Suprapubic skin (tissue), 4 donors: ENCODE measurements around the gene ETS1. TPM values are rescaled to one million over a fixed set of nuclear protein-coding genes. Genes with fewer than 3 reads are reported as not detected.

Experiments
- DNase-seq, 2 donors: peaks; one replicate each; pipeline ENCODE4 v3.0.0-alpha.2; 2019; ENCODE audit warnings: low spot score in 2 of 2
- H3K27ac ChIP-seq: fragments of 200-600 bp; sonication (generic); one replicate; pipeline ENCODE4 v1.5.1; 2019
- H3K27me3 ChIP-seq: fragments of 200-600 bp; sonication (generic); one replicate; pipeline ENCODE4 v1.5.1; 2019
- H3K36me3 ChIP-seq: fragments of 200-600 bp; sonication (generic); one replicate; pipeline ENCODE4 v1.5.1; 2019
- H3K4me1 ChIP-seq: fragments of 200-600 bp; sonication (generic); one replicate; pipeline ENCODE4 v1.5.1; 2019
- H3K4me3 ChIP-seq: fragments of 200-600 bp; sonication (generic); one replicate; pipeline ENCODE4 v1.5.1; 2019; ENCODE audit warnings: mild to moderate bottlenecking
- H3K9me3 ChIP-seq: fragments of 200-600 bp; sonication (generic); one replicate; pipeline ENCODE4 v1.5.1; 2019
- CTCF ChIP-seq, 2 donors: fragments of 200-600 bp in 1 of 2; fragments of 450-650 bp in 1 of 2; sonication (generic) in 1 of 2; IDR thresholded peaks; one replicate each; pipeline ENCODE4 v1.5.1; 2016 to 2019; ENCODE audit warnings: antibody characterized with exemption in 2 of 2, mild to moderate bottlenecking in 1 of 2, moderate library complexity in 1 of 2
- EP300 ChIP-seq: sonication (generic); formaldehyde crosslinking; IDR thresholded peaks from one replicate; pipeline ENCODE4 v1.6.1; 2017; ENCODE audit warnings: antibody characterized with exemption
- POLR2A ChIP-seq, 2 donors: fragments of 450-650 bp; IDR thresholded peaks; one replicate each; pipeline ENCODE4 v1.6.1; 2017; ENCODE audit warnings: antibody characterized with exemption in 2 of 2, mild to moderate bottlenecking in 2 of 2, moderate library complexity in 2 of 2
- POLR2AphosphoS5 ChIP-seq, 3 donors: sonication (generic); formaldehyde crosslinking; IDR thresholded peaks; one replicate each; pipeline ENCODE4 v1.6.1; 2017; ENCODE audit warnings: antibody characterized with exemption in 3 of 3
- WGBS: methylation state at CpG from one replicate; pipeline ENCODE4 v1.1.5; 2018; 5-methylcytosine and 5-hydroxymethylcytosine counted together
- total RNA-seq, 4 donors: library from RNA; depleted of rRNA; stranded (reverse); fragments of >200 nt; gene quantifications; one replicate each; pipeline ENCODE4 v1.1.0, GENCODE V29; 2016

Gene ETS1
- total RNA-seq, 4 donors from 2014 or later, result 21.7 to 42.6 (median 33.7) TPM

GRCh38 chr11:128598506-128599150 is 11.3 kb upstream of the ETS1 start:
- TF ChIP-seq EP300 (no peak), POLR2AphosphoS5 (IDR thresholded peaks at IDR 0.05) (no peak), POLR2A (IDR thresholded peaks at IDR 0.05) (no peak), CTCF (IDR thresholded peaks at IDR 0.05) (no peak)
- Histone ChIP-seq H3K36me3 (no peaks in the 10 kb centered on the region), H3K9me3 (no peaks in the 10 kb centered on the region), H3K27ac (no peak overlapping the region), H3K27me3 (no peaks in the 10 kb centered on the region), H3K4me3 (no peak overlapping the region), H3K4me1 (peaks cover 4% of the 10 kb centered on the region)
- DNase-seq, result no peak
- 79% methylated on average over 1 of the region's 1 CpG for WGBS

- Histone ChIP-seq H3K9me3 (no peaks in the 10 kb centered on the region), H3K36me3 (no peaks in the 10 kb centered on the region), H3K27ac (no peak overlapping the region), H3K4me3 (no peak overlapping the region), H3K27me3 (no peaks in the 10 kb centered on the region), H3K4me1 (peaks cover 4% of the 10 kb centered on the region)
- no peak for DNase-seq
- no peak for TF ChIP-seq EP300
- TF ChIP-seq CTCF (IDR thresholded peaks at IDR 0.05), result no peak
- no peak for TF ChIP-seq POLR2A (IDR thresholded peaks at IDR 0.05)
- TF ChIP-seq POLR2AphosphoS5 (IDR thresholded peaks at IDR 0.05), result no peak
- WGBS, result 55% methylated on average over 4 of the region's 4 CpGs
Observed at GRCh38 chr11:128598096-128598495, 10.7 kb upstream of the ETS1 start.

DNA sequence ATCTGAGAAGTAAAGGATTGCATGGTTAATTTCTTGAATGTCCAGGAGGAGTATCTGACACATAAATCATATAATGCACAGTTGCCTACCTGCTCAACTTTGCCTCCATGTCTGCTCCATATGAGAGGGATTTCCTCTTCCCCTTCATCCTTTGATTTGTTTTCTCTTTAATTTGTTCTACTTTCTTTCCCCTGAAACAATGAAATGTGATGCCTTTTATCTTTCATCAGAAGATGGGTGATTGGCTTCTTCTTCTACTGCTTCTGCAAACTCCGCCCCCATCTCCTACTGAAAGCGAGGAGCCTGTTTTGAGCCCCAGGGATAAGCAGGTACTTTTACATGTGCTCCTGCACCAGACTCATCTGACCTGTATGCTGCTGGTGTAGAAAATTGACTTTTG is 9.9 kb upstream of the ETS1 start:
- 81% methylated on average over 2 of the region's 2 CpGs for WGBS
- Histone ChIP-seq H3K4me3 (no peak overlapping the region), H3K27me3 (no peaks in the 10 kb centered on the region), H3K27ac (no peak overlapping the region), H3K36me3 (no peaks in the 10 kb centered on the region), H3K9me3 (no peaks in the 10 kb centered on the region), H3K4me1 (peaks cover 4% of the 10 kb centered on the region)
- no peak for TF ChIP-seq EP300
- TF ChIP-seq CTCF (IDR thresholded peaks at IDR 0.05), result no peak
- TF ChIP-seq POLR2A (IDR thresholded peaks at IDR 0.05), result no peak
- no peak for TF ChIP-seq POLR2AphosphoS5 (IDR thresholded peaks at IDR 0.05)
- no peak for DNase-seq

- Histone ChIP-seq H3K36me3 (no peaks in the 10 kb centered on the region), H3K27ac (no peak overlapping the region), H3K4me1 (peaks cover 4% of the 10 kb centered on the region), H3K4me3 (no peak overlapping the region), H3K9me3 (no peaks in the 10 kb centered on the region), H3K27me3 (no peaks in the 10 kb centered on the region)
- WGBS, result 88% methylated on average over 2 of the region's 2 CpGs
- TF ChIP-seq EP300 (no peak), POLR2AphosphoS5 (IDR thresholded peaks at IDR 0.05) (no peak), CTCF (IDR thresholded peaks at IDR 0.05) (no peak), POLR2A (IDR thresholded peaks at IDR 0.05) (no peak)
- no peak for DNase-seq
Observed at GRCh38 chr11:128596250-128596649, 8.9 kb upstream of the ETS1 start.

GRCh38 chr11:128595775-128596174 is 8.4 kb upstream of the ETS1 start:
- Histone ChIP-seq H3K4me1 (peaks cover 4% of the 10 kb centered on the region), H3K4me3 (no peak overlapping the region), H3K27me3 (no peaks in the 10 kb centered on the region), H3K9me3 (no peaks in the 10 kb centered on the region), H3K36me3 (no peaks in the 10 kb centered on the region), H3K27ac (no peak overlapping the region)
- TF ChIP-seq EP300, result no peak
- TF ChIP-seq POLR2A (IDR thresholded peaks at IDR 0.05), result no peak
- TF ChIP-seq CTCF (IDR thresholded peaks at IDR 0.05), result no peak
- no peak for TF ChIP-seq POLR2AphosphoS5 (IDR thresholded peaks at IDR 0.05)
- no peak for DNase-seq
- 77% methylated on average over 3 of the region's 3 CpGs for WGBS
